ENCODE results near the gene DENND1B. TPM values are rescaled to one million over a fixed set of nuclear protein-coding genes. Genes with fewer than 3 reads are reported as not detected.
"Not testable (repeated sequence)": the region's sequence is repeated elsewhere in the genome, so short reads cannot be mapped to it uniquely, and the experiment has no call there.

The DENND1B gene
- total RNA-seq, 1 donor from 2014 or later = 29.4 TPM

- DNase-seq (ENCODE audit: low spot score) = no peak
Measured at GRCh38 chr1:197557302-197557701, 218.0 kb downstream of the DENND1B start.

GRCh38 chr1:197553281-197553680, 222.0 kb downstream of the DENND1B start:
- DNase-seq (ENCODE audit: low spot score) = no peak

GRCh38 chr1:197546989-197547388, 228.3 kb downstream of the DENND1B start:
- DNase-seq (ENCODE audit: low spot score) = no peak

- DNase-seq (ENCODE audit: low spot score) = no peak
Measured at GRCh38 chr1:197544553-197544952, 230.7 kb downstream of the DENND1B start.

DNA sequence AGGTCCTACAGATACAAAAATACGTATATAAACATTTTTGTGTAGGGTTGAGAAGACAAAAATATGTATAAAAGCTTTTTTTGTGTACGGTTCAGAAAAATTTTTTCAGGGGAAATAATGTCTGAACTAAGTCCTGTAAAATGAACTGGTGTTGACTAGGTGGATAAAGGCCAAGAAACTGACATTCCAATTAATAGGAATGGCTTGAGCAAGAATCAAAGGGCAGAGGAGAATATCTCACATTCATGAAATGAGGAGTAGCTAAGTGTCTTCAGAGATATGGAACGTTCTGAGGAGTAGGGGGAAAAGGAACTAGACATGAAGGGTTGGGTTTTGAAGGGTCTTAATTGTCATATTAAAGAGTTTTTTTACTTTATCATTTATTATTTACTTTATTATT, 231.2 kb downstream of the DENND1B start:
- DNase-seq (ENCODE audit: low spot score) = no peak

GRCh38 chr1:197541411-197541810, 233.9 kb downstream of the DENND1B start:
- no peak for DNase-seq (ENCODE audit: low spot score)

DNA sequence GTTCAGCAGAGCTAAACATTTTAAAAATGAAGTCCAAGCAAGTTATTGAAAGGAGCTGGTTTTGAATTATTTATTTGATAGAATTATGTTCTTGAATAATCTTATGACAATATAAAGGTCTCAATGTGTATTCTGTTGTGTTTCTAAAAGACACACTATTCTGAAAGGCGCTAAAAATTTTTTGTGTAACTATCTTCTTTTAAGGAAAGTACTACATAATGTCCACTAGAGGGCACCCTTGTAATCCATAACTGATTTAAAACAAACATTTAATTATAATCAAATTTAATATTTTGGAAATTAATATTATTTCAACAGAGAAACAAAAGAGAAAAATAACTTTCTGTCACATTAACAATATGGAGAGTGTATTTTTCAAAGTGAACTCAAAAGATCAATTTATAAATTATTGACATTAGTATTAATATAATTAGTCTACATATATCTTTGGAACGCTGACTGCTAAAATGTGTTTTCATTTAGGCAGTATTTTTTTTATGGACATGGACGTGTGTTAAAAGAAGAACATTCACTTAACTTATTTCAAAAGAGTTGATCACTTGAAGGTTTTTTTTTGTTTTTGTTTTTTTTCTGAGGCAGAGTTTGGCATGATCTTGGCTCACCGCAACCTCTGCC, 248.4 kb downstream of the DENND1B start:
- DNase-seq (ENCODE audit: low spot score) = no peak

DNA sequence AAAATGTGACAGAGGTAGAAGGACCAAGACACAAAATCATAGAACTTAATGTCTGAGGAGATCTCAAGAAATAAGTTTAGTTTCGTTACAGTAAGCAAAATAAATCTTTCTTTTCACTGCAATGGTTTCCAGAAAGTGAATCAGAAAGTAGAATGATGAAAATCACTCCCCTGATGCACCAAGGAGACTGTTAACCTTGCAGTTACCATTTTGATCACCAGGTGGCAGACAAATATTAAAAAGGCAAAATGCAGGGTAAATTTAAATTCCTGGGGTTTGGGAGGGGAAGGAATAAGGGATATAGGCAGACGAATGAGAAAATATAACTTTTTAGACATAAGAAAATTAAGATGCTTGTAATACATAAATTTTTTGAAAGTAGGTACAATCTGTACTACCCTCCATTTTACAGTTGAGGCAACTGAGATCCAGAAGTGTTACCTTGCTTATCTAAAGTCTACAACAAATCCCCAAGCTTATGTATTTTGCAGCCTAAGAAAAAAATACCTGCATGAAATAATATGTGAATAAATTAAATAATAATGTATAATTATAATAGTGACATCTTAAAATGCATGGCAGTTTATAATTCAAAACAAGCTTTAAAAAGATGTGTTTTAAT, 254.1 kb downstream of the DENND1B start:
- DNase-seq (ENCODE audit: low spot score) = no peak

- DNase-seq (ENCODE audit: low spot score) = no peak
Measured at GRCh38 chr1:197519741-197520334, 255.4 kb downstream of the DENND1B start.

DNA sequence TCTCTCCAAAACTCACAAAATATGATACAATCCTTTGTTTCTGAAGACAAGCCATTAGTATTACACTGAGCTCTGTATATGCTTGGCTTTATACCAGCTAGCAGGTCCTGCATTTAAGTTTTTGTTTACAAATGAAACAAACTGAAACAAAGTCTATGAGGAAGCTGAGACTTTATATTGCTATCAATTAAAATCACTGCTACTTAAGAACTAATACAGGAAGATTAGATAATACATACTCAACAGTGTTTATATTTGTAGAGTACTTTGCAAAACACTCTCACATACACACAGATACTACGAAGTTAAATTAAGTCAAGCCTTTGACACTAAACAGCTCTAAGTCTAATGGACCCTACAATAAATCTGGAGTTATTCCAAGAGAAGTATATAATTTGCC, 259.9 kb downstream of the DENND1B start:
- DNase-seq (ENCODE audit: low spot score) = no peak

- DNase-seq (ENCODE audit: low spot score) = no peak
Measured at GRCh38 chr1:197510691-197511378, 264.4 kb downstream of the DENND1B start.

DNA sequence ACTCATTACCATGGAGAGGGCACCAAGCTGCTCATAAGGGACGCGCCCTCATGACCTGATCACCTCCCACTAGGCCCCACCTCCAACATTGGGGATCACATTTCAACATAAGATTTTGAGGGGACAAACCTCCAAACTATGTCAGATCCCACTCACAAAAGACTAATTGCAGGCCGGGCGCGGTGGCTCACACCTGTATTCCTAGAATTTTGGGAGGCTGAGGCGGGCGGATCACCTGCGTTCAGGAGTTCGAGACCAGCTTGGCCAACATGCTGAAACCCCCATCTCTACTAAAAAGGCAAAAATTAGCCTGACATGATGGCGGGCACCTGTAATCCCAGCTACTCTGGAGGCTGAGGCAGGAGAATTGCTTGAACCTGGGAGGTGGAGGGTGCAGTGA, 278.6 kb downstream of the DENND1B start:
- DNase-seq (ENCODE audit: low spot score) = no peak

GRCh38 chr1:197491505-197491904, 283.8 kb downstream of the DENND1B start:
- not testable (repeated sequence) for DNase-seq (ENCODE audit: low spot score)

GRCh38 chr1:197486946-197487345, 288.3 kb downstream of the DENND1B start:
- DNase-seq (ENCODE audit: low spot score) = no peak

DNA sequence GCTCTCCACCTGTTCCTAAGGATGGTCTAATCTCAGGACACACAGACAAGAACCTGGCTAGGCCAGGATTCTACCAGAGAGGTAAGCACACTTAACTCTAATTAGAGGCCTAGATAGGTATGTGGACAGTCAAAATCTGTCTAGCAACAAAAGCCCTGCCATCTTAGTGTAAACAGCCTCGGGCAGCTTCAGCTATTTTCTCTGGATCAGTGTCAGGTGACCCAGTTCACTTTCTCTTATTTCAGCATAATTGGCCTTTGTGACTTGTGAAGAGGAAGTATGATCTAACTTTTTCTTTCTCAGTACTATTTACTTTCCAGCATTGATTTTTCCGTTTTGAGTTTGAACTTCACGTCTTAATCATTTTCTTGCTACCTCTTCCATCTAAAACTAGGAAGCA, 289.5 kb downstream of the DENND1B start:
- no peak for DNase-seq (ENCODE audit: low spot score)

- no peak for DNase-seq (ENCODE audit: low spot score)
Measured at GRCh38 chr1:197481101-197481500, 294.2 kb downstream of the DENND1B start.

GRCh38 chr1:197480446-197480845, 294.8 kb downstream of the DENND1B start:
- DNase-seq (ENCODE audit: low spot score) = no peak

DNA sequence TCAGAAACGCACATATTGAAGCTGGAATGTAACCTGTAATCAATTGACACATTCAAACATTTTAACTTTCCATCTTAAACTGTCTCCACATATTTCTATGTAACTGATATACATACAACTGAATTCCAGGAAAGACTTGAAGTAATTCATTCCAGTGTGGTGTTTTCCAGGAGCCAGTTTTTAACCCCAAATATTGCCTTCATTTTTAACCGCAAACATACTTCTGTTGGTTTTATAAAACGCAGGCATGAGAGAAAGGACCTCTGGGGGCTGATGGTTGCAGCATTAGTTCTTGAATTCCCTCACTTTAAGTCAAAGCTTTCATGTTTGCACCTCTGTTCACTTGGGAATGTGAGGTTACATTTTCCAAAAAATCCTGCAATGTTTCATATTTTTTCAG, 303.1 kb downstream of the DENND1B start:
- no peak for DNase-seq (ENCODE audit: low spot score)

GRCh38 chr1:197471248-197471985, 303.9 kb downstream of the DENND1B start:
- no peak for DNase-seq (ENCODE audit: low spot score)

- DNase-seq (ENCODE audit: low spot score) = no peak
Measured at GRCh38 chr1:197470330-197470729, 304.9 kb downstream of the DENND1B start.

GRCh38 chr1:197469620-197470210, 305.6 kb downstream of the DENND1B start:
- DNase-seq (ENCODE audit: low spot score) = no peak
